Left lung (tissue), 10 donors: ENCODE results near the gene GAGE13. TPM values are rescaled to one million over a fixed set of nuclear protein-coding genes. Genes with fewer than 3 reads are reported as not detected.
A peak's percentile ranks its signal among the peaks of the same experiment; 100 is the strongest.
"Not testable (repeated sequence)": the region's sequence is repeated elsewhere in the genome, so short reads cannot be mapped to it uniquely, and the experiment has no call there.

ENCODE experiments used
- ATAC-seq: fragments of 200-7000 bp; cut with Tn5 transposase; one replicate; pipeline ENCODE4 v1.9.1; 2020; ENCODE audit warnings: moderate library complexity
- DNase-seq, 4 donors: peaks; one replicate each; pipeline ENCODE4 v3.0.0-alpha.2; 2013 to 2020
- H3K27ac ChIP-seq, 2 donors: fragments of 200-600 bp; sonication (generic) in 1 of 2; one replicate each; pipeline versions ENCODE4 v1.5.0 to v1.8.0; 2020 to 2021
- H3K27me3 ChIP-seq, 2 donors: fragments of 200-600 bp; sonication (generic) in 1 of 2; one replicate each; pipeline versions ENCODE4 v1.5.0 to v1.8.0; 2020 to 2021
- H3K36me3 ChIP-seq, 2 donors: fragments of 200-600 bp; sonication (generic) in 1 of 2; one replicate each; pipeline versions ENCODE4 v1.5.0 to v1.8.0; 2020 to 2021
- H3K4me1 ChIP-seq, 2 donors: fragments of 200-600 bp; one replicate each; pipeline ENCODE4 v1.8.0; 2021
- H3K4me3 ChIP-seq, 2 donors: fragments of 200-600 bp; sonication (generic) in 1 of 2; one replicate each; pipeline versions ENCODE4 v1.5.0 to v1.8.0; 2020 to 2021; ENCODE audit warnings: mild to moderate bottlenecking in 1 of 2
- H3K9me3 ChIP-seq, 2 donors: fragments of 200-600 bp; sonication (generic) in 1 of 2; one replicate each; pipeline versions ENCODE4 v1.5.0 to v1.8.0; 2020 to 2021
- CTCF ChIP-seq, 2 donors: fragments of 200-600 bp; sonication (generic) in 1 of 2; IDR thresholded peaks; one replicate each; pipeline versions ENCODE4 v1.5.0 to v1.8.0; 2021; ENCODE audit warnings: antibody characterized with exemption in 2 of 2
- intact Hi-C, 2 donors: fragments of 100-400 bp; cut with DNase I; formaldehyde crosslinking; loops; one replicate each; pipeline versions ENCODE4 v1.11.2 to v1.14.2; 2022
- polyA plus RNA-seq, 6 donors: library from polyadenylated mRNA; unstranded; fragments of 120-200 nt; gene quantifications; one replicate each; pipeline ENCODE4 v1.2.1, GENCODE V29; 2013; ENCODE audit not compliant: insufficient read length in 6 of 6
- total RNA-seq, 2 donors: library from RNA; stranded (reverse); fragmentation: NEBNext Ultra II Directional; extraction: Animal tissue kit (Norgen Biotek cat#: 25700); gene quantifications; one replicate each; pipeline ENCODE4 v1.2.1, GENCODE V29; 2021
- donor health status: DM: no; HTN: yes; CAD: no.
- donor health status: DM: no; HTN: no; CAD: no.

The GAGE13 gene
- total and polyA plus RNA-seq, 8 donors: not detected

GRCh38 chrX:49303346-49303745 lies 28.0 kb upstream of the GAGE13 start, which contains the start of gene GAGE10:
TSS of gene GAGE10 (plus strand) at chrX:49303646. CDS start at chrX:49304860, 1,214 bp downstream.
- no peak for TF ChIP-seq CTCF (IDR thresholded peaks at IDR 0.05)
- no peak for ATAC-seq
- Histone ChIP-seq H3K4me1 (no peaks in the 10 kb centered on the region), H3K9me3 (no peaks in the 10 kb centered on the region), H3K4me3 (no peak within 1 kb of the TSS), H3K27ac (no peak within 1 kb of the TSS), H3K36me3 (no peaks in the 10 kb centered on the region), H3K27me3 (no peaks in the 10 kb centered on the region)
- intact Hi-C loops: no loop called here
- DNase-seq: no peak

GRCh38 chrX:49307775-49308174 lies 23.6 kb upstream of the GAGE13 start:
- H3K9me3 ChIP-seq, intact Hi-C loops, H3K4me3 ChIP-seq, H3K27ac ChIP-seq, ATAC-seq, H3K27me3 ChIP-seq, DNase-seq, H3K36me3 ChIP-seq, H3K4me1 ChIP-seq: not testable (repeated sequence)

- TF ChIP-seq CTCF (IDR thresholded peaks at IDR 0.05): no peak
- Histone ChIP-seq H3K27ac (peak overlapping the region in 1 of 2 donors; percentile 73), H3K4me3 (peak overlapping the region; percentile 5 to 30), H3K36me3 (no peaks in the 10 kb centered on the region), H3K4me1 (no peaks in the 10 kb centered on the region), H3K27me3 (no peaks in the 10 kb centered on the region), H3K9me3 (no peaks in the 10 kb centered on the region)
- intact Hi-C loops: no loop called here
- ATAC-seq (peak; percentile 69), DNase-seq (peak in 1 of 4 donors; percentile 24)
Measured at GRCh38 chrX:49308604-49309269, 22.6 kb upstream of the GAGE13 start.

GRCh38 chrX:49309401-49309981 lies 21.9 kb upstream of the GAGE13 start:
- peak overlapping the region in 1 of 2 donors; percentile 73 for H3K27ac ChIP-seq
- ATAC-seq (peak; percentile 58), DNase-seq (peak in 2 of 4 donors; percentile 15 to 46)
- intact Hi-C loops: no loop called here
- no peak for TF ChIP-seq CTCF (IDR thresholded peaks at IDR 0.05)
- peak overlapping the region; percentile 5 to 30 for H3K4me3 ChIP-seq
- no peaks in the 10 kb centered on the region for H3K36me3 ChIP-seq
- no peaks in the 10 kb centered on the region for H3K9me3 ChIP-seq
- no peaks in the 10 kb centered on the region for H3K27me3 ChIP-seq
- H3K4me1 ChIP-seq: no peaks in the 10 kb centered on the region

GRCh38 chrX:49310371-49310770 lies 21.0 kb upstream of the GAGE13 start:
- no peak overlapping the region for H3K4me3 ChIP-seq
- intact Hi-C loops: no loop called here
- H3K4me1 ChIP-seq: no peaks in the 10 kb centered on the region
- H3K9me3 ChIP-seq: no peaks in the 10 kb centered on the region
- DNase-seq: no peak
- no peak for TF ChIP-seq CTCF (IDR thresholded peaks at IDR 0.05)
- H3K27me3 ChIP-seq: no peaks in the 10 kb centered on the region
- no peak for ATAC-seq
- H3K36me3 ChIP-seq: no peaks in the 10 kb centered on the region
- no peak overlapping the region for H3K27ac ChIP-seq
